Keratinocyte (primary cell): ENCODE measurements around the gene GNMT. TPM values are rescaled to one million over a fixed set of nuclear protein-coding genes. Genes with fewer than 3 reads are reported as not detected.

Source experiments
- DNase-seq: peaks from one replicate; pipeline ENCODE4 v3.0.0-alpha.2; 2011; ENCODE audit warnings: low read depth, missing footprints, low spot score
- FAIRE-seq: peaks from 2 replicates; lab custom pipeline; 2011; peaks lifted over from hg19 to GRCh38; lab: Jason Lieb, UNC
- H2AFZ ChIP-seq: 2 replicates; pipeline ENCODE4 v1.6.0; 2012; ENCODE audit warnings: low read length, control low read depth, inconsistent platforms; ENCODE audit not compliant: control insufficient read depth
- H3K27ac ChIP-seq: 2 replicates; pipeline ENCODE4 v1.5.1; 2011; ENCODE audit warnings: low read length; ENCODE audit not compliant: control insufficient read depth, insufficient read depth
- H3K27me3 ChIP-seq: 3 replicates; pipeline ENCODE4 v1.6.0; 2011; ENCODE audit warnings: low read length; ENCODE audit not compliant: control insufficient read depth, insufficient read depth; ENCODE audit errors: extremely low read depth
- H3K36me3 ChIP-seq, 2 experiments: 2 replicates in 1 of 2; 3 replicates in 1 of 2; pipeline ENCODE4 v1.5.1; 2011; ENCODE audit warnings: low read length in 2 of 2, mild to moderate bottlenecking in 1 of 2; ENCODE audit not compliant: control insufficient read depth in 2 of 2, insufficient read depth in 2 of 2; ENCODE audit errors: extremely low read depth in 1 of 2
- H3K4me1 ChIP-seq: 3 replicates; pipeline ENCODE4 v1.5.1; 2011; ENCODE audit warnings: low read length; ENCODE audit not compliant: control insufficient read depth, insufficient read depth; ENCODE audit errors: extremely low read depth
- H3K4me2 ChIP-seq: 3 replicates; pipeline ENCODE4 v1.6.0; 2011; ENCODE audit warnings: low read depth, low read length; ENCODE audit not compliant: control insufficient read depth, insufficient read depth; ENCODE audit errors: extremely low read depth
- H3K4me3 ChIP-seq, 3 experiments: fragments of 200-600 bp in 1 of 3; sonication (generic) in 1 of 3; 2 replicates in 2 of 3; 3 replicates in 1 of 3; pipeline ENCODE4 v1.5.1; 2011 to 2016; ENCODE audit warnings: low read length in 3 of 3, mild to moderate bottlenecking in 3 of 3, control low read depth in 2 of 3, inconsistent platforms in 1 of 3, low read depth in 1 of 3, mixed read lengths in 1 of 3, mixed run types in 1 of 3, moderate library complexity in 1 of 3; ENCODE audit not compliant: control insufficient read depth in 2 of 3, insufficient read depth in 2 of 3; ENCODE audit errors: extremely low read depth in 1 of 3
- H3K79me2 ChIP-seq: 2 replicates; pipeline ENCODE4 v1.6.0; 2012; ENCODE audit warnings: low read length; ENCODE audit not compliant: control insufficient read depth, insufficient read depth
- H3K9ac ChIP-seq: 3 replicates; pipeline ENCODE4 v1.6.0; 2011; ENCODE audit warnings: low read length; ENCODE audit not compliant: control insufficient read depth, insufficient read depth; ENCODE audit errors: extremely low read depth
- H3K9me1 ChIP-seq: 3 replicates; pipeline ENCODE4 v1.6.0; 2011; ENCODE audit warnings: low read length; ENCODE audit not compliant: control insufficient read depth, insufficient read depth; ENCODE audit errors: extremely low read depth
- H3K9me3 ChIP-seq: 2 replicates; pipeline ENCODE4 v1.5.1; 2012; ENCODE audit warnings: low read depth, low read length; ENCODE audit not compliant: control insufficient read depth
- H4K20me1 ChIP-seq: 3 replicates; pipeline ENCODE4 v1.6.0; 2011; ENCODE audit warnings: low read length; ENCODE audit not compliant: control insufficient read depth, insufficient read depth; ENCODE audit errors: extremely low read depth
- CTCF ChIP-seq, 3 experiments: IDR thresholded peaks in 1 of 3; conservative IDR thresholded peaks in 1 of 3; optimal IDR thresholded peaks in 1 of 3; 2 replicates in 2 of 3; 3 replicates in 1 of 3; pipeline versions ENCODE3 to v1.5.1; 2011; ENCODE audit warnings: low read length in 3 of 3, mild to moderate bottlenecking in 3 of 3, moderate library complexity in 2 of 3, control low read depth in 1 of 3, inconsistent platforms in 1 of 3; ENCODE audit not compliant: insufficient read depth in 2 of 3; ENCODE audit errors: extremely low read depth in 1 of 3
- EZH2 ChIP-seq: IDR thresholded peaks from one replicate; pipeline ENCODE4 v1.6.1; 2012; ENCODE audit warnings: inconsistent platforms, mild to moderate bottlenecking, low read length, moderate library complexity
- dilution Hi-C: fragments of 300-500 bp; cut with MboI; formaldehyde crosslinking; loops from one replicate; pipeline ENCODE4 v1.7.0; 2020; ENCODE audit warnings: low sequenced_read_pairs; ENCODE audit not compliant: extremely low pct_ligation_motif_present
- polyA minus RNA-seq, 3 experiments: library from RNA; depleted of rRNA, polyadenylated mRNA; stranded (reverse); fragments of >200 nt; gene quantifications; 1 replicate in 1 of 3; 2 replicates in 1 of 3; 3 replicates in 1 of 3; pipeline ENCODE4 v1.2.3, GENCODE V29; 2011
- polyA plus RNA-seq, 5 experiments: library from polyadenylated mRNA; depleted of rRNA in 3 of 5; stranded (reverse) in 3 of 5; stranded (forward) in 1 of 5; unstranded in 1 of 5; fragments of >200 nt; gene quantifications; 1 replicate in 1 of 5; 2 replicates in 3 of 5; 3 replicates in 1 of 5; pipeline versions ENCODE4 v1.2.1 to v1.2.3, GENCODE V29; 2011 to 2012; ENCODE audit warnings: missing spikeins in 2 of 5, low read depth in 1 of 5, low replicate concordance in 1 of 5

GNMT gene
- polyA plus RNA-seq (0.08 to 0.10 TPM in 2 of 3 replicates, not detected in the other), polyA minus RNA-seq (0.92 TPM in 1 of 3 replicates, not detected in the others)
- not detected for polyA plus RNA-seq (2011; ENCODE audit: low read depth)
- polyA plus RNA-seq (2011; cell fraction: cytosol; rRNA removed) = not detected in 2 replicates
- 0.22 and 0.23 TPM in 2 replicates for polyA plus RNA-seq (2011; cell fraction: nucleus; rRNA removed)
- polyA plus RNA-seq (2012; ENCODE audit: low replicate concordance) = not detected in 2 replicates
- polyA minus RNA-seq (2011; cell fraction: cytosol; rRNA and poly(A)+ RNA removed) = not detected
- polyA minus RNA-seq (2011; cell fraction: nucleus; rRNA and poly(A)+ RNA removed) = not detected in 2 replicates

GRCh38 chr6:42960243-42961019 lies at the start of gene GNMT:
TSS of gene GNMT (plus strand) at chr6:42960754. CDS start at chr6:42960768, 14 bp downstream.
- peak within 1 kb of the TSS; percentile 89 for H3K4me2 ChIP-seq
- no peaks in the 10 kb centered on the region for H4K20me1 ChIP-seq
- TF ChIP-seq CTCF (optimal IDR thresholded peaks at IDR 0.05 in 1 of 3, IDR thresholded peaks at IDR 0.05 in 1 of 3, conservative IDR thresholded peaks at IDR 0.05 in 1 of 3; ENCODE audit: extremely low read depth in 1 of 3, insufficient read depth in 2 of 3, low read length in 3 of 3) (no peak), EZH2 (no peak)
- no peaks in the 10 kb centered on the region for H3K27me3 ChIP-seq
- no peaks in the 10 kb centered on the region for H3K9me1 ChIP-seq
- H3K9me3 ChIP-seq = no peaks in the 10 kb centered on the region
- no peaks in the 10 kb centered on the region for H3K79me2 ChIP-seq
- FAIRE-seq (no peak), DNase-seq (no peak)
- dilution Hi-C loops = no loop called here
- H3K36me3 ChIP-seq = peaks cover 4 to 12% of the 10 kb centered on the region in 2 experiments
- peak within 1 kb of the TSS; percentile 35 to 69 (median 62) for H3K4me3 ChIP-seq
- H3K9ac ChIP-seq = peak within 1 kb of the TSS; percentile 34
- no peak within 1 kb of the TSS for H3K27ac ChIP-seq
- peaks cover 9% of the 10 kb centered on the region for H3K4me1 ChIP-seq
- peak within 1 kb of the TSS; percentile 69 for H2AFZ ChIP-seq

GRCh38 chr6:42911171-42912021 lies 49.2 kb upstream of the GNMT start:
- Histone ChIP-seq H2AFZ (no peak overlapping the region), H3K4me1 (no peaks in the 10 kb centered on the region), H3K4me2 (no peak overlapping the region), H3K79me2 (no peaks in the 10 kb centered on the region), H3K36me3 (no peaks in the 10 kb centered on the region), H3K9me3 (no peaks in the 10 kb centered on the region), H3K27ac (no peak overlapping the region), H3K4me3 (no peak overlapping the region), H3K27me3 (peaks cover 4% of the 10 kb centered on the region), H3K9me1 (no peaks in the 10 kb centered on the region), H4K20me1 (no peaks in the 10 kb centered on the region), H3K9ac (no peak overlapping the region)
- DNase-seq (no peak), FAIRE-seq (no peak)
- dilution Hi-C loops = no loop called here
- TF ChIP-seq EZH2 = no peak
- TF ChIP-seq CTCF (optimal IDR thresholded peaks at IDR 0.05 in 1 of 3, IDR thresholded peaks at IDR 0.05 in 1 of 3, conservative IDR thresholded peaks at IDR 0.05 in 1 of 3; ENCODE audit: extremely low read depth in 1 of 3, insufficient read depth in 2 of 3, low read length in 3 of 3) = no peak
